ENCODE measurements around the gene ANKHD1.
A peak's percentile ranks its signal among the peaks of the same experiment; 100 is the strongest.

Gene ANKHD1

DNA sequence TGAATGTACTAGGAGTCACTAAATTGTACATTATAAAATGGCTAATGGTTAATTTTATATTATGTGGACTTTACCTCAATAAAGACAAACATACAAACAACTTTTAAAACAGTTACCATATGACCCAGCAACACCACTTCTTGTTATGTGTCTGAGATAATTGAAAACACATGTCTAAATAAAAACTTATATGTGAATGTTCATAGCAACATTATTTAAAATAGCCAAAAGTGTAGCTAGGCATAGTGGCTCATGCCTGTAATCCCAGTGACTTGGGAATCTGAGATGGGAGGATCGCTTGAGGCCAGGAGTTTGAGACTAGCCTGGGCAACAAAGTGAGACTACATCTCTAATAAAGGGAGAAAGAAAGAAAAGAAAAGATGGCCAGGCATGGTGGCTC lies 185.9 kb downstream of the ANKHD1 start:
- H3K27ac ChIP-seq, result no peak overlapping the region

DNA sequence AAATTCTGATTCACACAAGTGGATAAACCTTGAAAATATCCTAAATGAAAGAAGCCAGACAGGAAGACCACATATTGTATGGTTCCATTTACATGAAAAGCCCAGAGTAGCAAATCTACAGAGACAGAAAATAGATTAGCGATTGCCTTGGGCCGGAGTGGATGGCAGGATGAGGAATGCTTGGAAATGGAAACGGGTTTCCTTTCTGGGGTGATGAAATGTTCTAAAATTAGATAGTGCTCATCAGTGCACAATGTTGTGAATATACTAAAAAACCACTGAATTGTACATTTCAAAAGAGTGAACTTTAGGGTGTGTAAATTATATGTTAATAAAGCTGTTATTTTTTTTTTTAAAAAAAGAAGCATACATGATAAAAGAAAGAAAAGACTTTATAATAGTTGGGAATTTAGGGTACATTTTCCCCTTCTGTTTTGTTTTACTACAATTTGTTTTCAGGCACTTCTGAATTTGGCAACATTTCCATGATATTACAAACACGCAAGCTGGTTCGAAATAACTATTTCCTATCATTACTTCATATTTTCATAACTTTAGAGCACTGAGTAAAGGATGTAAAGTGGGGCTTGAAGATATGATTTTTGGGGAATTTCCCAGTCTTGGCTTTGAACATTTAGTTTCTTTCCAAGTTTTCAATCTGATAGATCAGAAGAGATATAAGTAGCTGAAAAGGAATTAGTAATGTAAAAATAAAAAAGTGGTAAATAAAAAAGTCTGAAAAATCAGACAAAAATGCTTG lies 186.9 kb downstream of the ANKHD1 start:
- H3K36me3 ChIP-seq (ENCODE audit: insufficient read depth, low read length), result no peaks in the 10 kb centered on the region
- TF ChIP-seq POLR2AphosphoS5 (IDR thresholded peaks at IDR 0.05; ENCODE audit: borderline replicate concordance, low read depth, low read length) (no peak), FOXP2 (optimal IDR thresholded peaks at IDR 0.05; ENCODE audit: control extremely low read depth, extremely low read length, insufficient read depth) (no peak), EZH2 (IDR thresholded peaks at IDR 0.05) (no peak)
- no peak overlapping the region for H3K9ac ChIP-seq (ENCODE audit: insufficient read length)
- no peak overlapping the region for H3K4me3 ChIP-seq
- peak overlapping the region; percentile 12; the same call in 1 of the 2 replicates for H3K27ac ChIP-seq
- DNase-seq (ENCODE audit: low read depth, low spot score), result no peak
- H3K9me3 ChIP-seq (ENCODE audit: low read depth, low read length), result no peaks in the 10 kb centered on the region

More for the DNA sequence above, 185.9 kb downstream of the ANKHD1 start:
- no peaks in the 10 kb centered on the region for H3K36me3 ChIP-seq (ENCODE audit: insufficient read depth, low read length)
- no peak for DNase-seq (ENCODE audit: low read depth, low spot score)
- H3K4me3 ChIP-seq, result no peak overlapping the region
- no peaks in the 10 kb centered on the region for H3K9me3 ChIP-seq (ENCODE audit: low read depth, low read length)
- H3K9ac ChIP-seq (ENCODE audit: insufficient read length), result no peak overlapping the region
- no peak for TF ChIP-seq EZH2 (IDR thresholded peaks at IDR 0.05)

All from SK-N-MC (cell line).